HK-2 (cell line): ENCODE results near the gene SPHK1.

Source experiments
- DNase-seq: peaks from one replicate; pipeline ENCODE4 v3.0.0-alpha.2; 2018; ENCODE audit not compliant: unreplicated experiment

The SPHK1 gene

DNA sequence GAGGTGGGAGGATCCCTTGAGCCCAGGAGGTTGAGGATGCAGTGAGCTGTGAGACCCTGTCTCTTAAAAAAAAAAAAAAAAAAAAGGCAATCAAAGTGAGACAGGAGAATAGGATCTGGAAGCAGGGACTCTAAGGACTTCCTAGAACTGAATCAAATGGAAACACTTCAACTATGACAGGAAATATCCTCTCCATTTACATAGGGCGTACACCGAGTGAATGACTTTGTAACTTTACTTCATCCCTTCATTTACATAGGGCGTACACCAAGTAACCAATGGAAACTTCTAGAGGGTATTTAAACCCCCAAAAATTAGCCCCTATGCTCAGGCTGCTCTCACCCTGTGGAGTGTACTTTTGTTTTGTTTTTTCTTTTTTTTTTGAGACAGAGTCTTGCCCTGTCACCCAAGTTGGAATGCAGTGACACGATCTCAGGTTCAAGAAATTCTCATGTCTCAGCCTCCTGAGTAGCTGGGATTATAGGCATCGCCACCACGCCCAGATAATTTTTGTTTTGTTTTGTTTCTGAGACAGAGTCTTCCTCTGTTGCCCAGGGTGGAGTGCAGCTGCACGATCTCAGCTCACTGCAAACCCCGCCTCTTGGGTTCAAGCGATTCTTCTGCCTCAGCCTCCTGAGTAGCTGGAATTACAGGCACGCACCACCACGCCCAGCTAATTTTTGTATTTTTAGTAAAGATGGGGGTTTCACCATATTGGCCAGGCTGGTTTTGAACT lies 21.1 kb upstream of the SPHK1 start:
- DNase-seq: no peak

DNA sequence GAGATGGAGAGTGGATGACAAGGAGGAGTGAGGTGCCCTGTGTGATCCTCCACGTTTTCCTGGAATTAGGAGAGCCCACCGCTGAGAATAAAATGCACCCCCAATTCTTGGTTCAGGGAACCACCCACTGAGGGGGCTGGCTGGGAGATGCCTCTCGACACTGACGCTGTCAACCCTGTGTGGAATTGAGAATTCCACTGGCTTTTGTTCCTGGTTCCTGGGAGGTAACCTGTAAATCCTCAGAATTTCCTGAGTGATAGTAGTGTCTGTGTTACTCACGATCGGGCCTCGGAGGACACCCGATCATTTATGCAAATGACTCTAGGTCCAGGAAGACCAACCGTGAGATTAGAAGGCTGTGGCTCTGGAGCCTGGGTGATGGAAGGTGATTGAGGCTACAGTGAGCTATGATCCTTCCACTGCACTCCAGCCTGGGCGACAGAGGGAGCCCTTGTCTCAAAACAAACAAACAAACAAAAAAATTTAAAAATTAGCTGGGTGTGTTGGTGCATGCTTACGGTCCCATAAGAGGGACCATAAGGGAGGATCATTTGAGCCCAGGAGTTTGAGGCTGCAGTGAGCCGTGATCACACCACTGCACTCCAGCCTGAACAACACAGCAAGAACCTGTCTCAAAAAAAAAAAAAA lies 19.0 kb upstream of the SPHK1 start:
- DNase-seq: no peak

DNA sequence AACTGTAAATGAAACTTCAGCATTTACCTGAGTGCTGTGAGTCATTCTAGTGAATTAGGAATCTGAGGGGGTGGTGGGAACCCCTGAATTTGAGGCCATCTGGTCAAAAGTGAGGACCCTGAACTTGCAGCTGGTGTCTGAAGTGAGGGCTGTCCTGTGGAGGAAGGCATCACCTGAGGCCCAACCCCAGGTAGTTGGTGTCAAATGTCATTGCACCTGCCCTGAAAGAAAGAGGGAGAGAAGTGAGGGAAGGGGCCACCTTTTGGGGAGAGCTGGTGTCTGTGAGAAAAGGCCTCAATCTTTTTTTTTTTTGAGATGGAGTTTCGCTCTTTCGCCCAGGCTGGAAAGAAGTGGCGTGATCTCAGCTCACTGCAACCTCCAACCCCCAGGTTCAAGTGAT lies 18.2 kb upstream of the SPHK1 start:
- no peak for DNase-seq

DNA sequence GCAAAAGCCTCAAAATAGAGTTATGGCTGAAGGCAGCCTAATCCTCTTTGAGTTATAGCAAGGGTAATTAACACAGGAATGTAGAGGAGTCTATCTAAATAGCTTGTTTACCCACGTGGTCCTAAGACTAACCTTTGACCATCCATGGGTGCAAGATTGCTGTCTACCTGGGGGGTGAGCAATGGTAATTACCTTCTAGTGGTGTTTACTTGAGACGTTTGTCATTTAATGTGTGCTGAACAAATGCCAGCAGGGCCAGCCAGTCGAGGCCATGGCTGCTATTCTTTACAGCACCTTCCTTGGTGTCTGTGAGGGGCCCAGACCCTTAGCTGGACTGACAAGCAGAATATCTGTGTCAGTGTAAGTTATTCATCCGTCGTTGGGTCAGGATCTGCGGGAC lies 16.8 kb upstream of the SPHK1 start:
- no peak for DNase-seq

DNA sequence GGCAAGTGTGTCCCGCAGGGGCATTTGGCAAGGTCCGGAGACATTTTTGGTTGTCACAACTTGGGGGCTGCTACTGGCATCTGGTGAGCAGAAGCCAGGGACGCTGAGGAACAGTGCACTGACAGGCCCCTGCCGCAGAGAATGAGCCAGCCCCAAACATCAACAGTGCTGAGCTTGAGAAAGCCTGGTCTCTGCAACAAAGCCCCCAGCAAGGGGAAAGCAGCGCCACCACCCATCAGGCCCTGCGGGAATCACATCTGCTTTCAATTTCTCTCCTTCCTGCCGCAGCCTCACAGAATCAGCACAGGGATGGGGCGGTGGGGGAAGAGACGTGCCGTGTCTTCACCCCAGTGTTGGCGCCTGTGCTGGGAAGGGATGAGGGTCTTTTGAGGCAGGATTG lies 15.9 kb upstream of the SPHK1 start:
- no peak for DNase-seq

DNA sequence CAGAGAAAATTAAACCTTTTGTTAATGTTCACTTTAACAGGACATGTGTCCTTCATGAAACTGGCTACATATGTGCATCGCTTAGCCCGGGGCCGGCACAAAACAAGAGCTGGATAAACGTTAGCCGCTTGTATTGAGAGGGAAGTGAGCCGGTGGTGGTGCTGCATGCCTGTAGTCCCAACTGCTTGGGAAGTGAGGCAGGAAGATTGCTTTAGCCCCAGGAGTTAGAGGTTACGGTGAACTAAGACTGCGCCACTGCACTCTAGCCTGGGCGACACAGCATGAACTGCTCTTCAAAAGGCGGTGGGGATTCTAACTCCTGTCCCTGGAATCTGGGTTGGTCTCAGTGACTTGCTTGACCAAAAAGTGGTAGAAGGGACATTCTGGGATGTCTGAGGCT lies 15.0 kb upstream of the SPHK1 start:
- DNase-seq: no peak

DNA sequence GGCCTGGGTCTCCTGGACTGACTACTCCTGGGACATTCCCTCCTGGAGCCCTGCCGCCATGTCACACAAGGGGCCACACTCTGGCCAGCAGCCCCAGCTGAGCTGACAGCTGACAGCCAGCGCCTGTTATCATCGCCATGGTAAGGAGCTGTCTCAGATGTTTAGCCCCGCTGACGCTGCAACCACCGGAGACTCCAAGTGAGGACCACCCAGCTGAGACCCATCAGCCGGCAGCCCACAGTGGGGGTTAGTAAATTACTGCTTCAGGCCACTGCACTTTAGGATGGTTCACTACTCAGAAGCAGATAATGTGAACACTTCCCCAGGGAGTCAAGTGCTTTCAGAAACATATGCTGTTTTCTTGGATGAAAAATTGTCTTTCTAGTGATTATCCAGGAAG lies 14.6 kb upstream of the SPHK1 start:
- DNase-seq: no peak

DNA sequence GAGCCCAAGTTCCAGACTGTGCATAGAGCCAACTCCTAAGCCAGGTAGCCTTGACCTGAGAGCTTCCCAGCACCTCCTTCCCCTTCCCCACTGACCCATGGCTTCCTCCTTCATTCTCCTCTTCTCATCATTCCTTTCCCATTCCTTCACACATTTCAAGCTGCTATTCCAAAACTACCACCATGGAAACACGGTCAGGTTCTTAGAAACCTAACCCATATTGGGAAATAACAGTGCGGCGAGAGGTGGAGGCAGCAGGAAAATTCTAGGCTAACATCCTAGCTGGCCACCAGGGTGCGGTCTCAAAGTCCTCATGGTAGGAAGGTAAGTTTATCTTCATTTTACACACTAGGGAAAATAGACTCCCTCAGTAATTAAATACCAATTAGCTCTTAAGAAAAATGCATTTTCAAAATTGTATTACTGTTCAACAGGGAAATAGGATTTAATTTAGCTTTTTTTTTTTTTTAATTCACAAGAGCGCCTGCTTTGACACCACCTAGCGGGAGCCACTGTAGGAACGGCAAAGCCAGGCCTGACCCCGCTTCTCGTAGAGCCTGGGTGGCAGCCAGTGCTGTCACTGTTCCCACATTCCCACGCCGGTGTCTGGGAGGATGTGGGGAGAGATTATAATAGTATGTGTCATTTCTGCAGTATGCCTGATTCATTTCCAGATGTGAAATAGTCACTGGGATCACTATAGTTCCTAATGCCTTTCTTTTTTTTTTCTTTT lies 14.0 kb upstream of the SPHK1 start:
- DNase-seq: peak; percentile 72

DNA sequence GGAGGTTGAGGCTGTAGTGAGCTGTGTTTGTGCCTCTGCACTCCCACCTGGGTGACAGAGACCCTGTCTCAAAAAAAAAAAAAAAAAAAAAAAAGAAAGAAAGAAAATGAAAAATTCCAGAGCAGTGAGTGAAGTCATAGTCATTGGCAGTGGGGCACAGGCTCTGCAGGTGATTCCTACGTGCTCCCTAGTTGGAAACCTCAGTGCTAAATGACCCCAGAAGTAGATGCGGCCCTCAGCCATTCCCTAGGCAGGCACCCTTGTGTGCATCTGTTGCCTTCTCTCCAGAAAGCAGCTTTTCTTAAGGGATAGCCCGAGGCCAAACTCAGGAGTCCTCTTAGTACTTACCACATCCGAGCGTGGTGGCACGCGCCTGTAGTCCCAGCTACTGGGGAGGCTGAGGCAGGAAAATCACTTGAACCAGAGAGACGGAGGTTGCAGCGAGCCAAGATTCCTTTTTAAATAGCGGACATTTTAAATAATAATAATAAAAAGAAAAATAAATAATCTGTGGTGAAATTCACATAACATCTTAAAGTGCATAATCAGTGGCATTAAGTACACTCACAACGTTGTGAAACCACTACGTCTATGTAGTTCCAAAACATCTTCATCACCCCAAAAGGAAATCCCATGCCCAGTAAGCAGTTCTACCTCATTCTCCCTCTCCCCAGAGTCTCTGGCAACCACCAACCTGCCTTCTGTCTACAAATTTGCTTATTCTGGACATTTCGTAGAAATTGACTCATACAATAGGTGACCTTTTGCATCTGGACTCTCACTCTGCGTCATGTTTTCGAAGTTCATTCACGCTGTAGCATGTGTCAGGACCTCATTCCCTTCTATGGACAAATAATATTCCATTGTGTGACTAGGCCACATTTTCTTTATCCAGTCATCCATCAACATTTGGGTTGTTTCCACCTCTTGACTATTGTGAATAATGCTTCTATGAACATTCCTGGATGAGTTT lies 12.5 kb upstream of the SPHK1 start:
- DNase-seq: no peak

DNA sequence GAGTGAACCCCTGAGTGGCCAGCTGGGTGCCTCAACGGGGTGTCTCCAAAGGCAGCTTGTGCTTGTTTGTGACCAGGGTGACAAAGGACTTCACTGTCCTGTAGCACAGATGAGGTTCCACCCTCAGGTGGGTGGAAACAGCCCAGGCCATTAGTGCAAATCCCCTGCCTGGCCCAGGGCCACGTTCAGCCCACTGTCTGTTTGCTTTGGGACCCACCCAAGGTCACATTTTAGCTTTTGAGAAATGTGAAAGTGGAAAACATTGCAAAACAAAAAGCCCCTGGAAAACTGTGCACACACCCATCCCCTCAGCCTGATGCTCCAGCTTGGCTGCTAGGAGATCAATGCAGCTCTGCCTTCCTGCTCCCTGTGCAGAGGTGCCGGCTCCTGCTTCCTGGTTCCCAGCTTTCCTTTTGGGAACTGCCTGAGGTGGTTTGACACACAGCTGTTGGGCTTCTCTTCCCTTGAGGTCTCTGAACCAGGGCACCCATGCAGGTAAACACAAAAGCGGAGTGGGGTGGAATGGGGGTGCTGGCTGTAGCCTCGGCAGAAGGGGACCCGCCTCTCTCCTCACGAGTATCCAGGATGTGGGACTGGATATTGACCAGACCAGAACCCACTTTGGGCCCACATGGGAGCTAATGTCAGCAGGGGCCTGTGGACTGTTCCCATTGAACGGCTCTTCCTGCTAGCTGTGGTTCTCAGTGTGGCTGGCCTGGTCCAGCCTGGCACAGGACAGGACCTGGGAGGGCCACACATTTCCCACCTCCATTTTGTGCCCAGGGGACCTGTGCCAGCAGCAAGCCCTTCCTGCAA lies 7.9 kb upstream of the SPHK1 start:
- no peak for DNase-seq

DNA sequence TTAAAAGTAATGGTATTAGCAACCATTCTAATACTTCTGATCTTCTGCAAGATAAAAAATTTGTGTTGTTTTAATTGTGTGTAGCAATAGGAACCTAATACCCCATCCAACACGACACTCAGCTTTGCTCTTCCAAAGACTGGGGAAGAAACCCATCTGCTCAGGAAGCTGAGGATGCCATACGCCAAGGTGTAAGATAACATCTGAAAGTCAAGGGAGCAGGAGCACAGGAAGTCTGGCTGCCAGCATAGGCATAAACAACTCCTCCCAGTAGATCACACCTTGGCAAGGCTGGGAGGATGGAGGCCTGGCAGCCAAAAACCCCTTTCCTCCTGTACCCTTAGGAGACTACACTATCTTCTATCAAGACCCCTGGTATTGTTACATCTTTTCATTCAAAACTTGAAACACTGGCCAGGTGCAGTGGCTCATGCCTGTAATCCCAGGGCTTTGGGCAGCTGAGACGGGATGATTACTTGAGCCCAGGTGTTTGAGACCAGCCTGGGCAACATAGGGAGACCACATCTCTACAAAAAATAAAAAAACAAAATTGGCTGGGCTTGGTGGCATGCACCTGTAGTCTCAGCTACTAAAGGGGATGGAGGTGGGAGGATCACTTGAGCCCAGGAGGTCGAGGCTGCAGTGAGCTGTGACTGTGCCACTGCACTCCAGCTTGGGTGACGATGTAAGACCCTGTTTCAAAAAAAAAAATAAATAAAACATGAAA lies 5.7 kb upstream of the SPHK1 start:
- no peak for DNase-seq

DNA sequence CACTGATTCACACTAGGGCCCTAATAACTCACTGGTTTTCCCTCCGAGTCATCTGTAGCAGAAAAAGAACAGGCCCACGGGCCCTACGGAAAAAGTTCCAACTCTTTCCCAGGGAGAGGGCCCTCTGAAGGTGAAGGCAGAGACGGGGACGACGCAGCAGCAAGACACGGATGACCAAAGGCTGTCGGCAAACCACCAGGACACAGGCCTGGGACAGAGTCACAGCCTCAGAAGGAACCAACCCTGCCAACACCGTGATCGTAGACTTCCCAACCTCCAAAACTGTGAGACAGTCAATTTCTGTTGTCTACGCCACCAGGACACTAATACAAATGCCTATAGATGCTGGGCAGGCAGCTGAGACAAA lies 5.2 kb upstream of the SPHK1 start:
- DNase-seq: no peak

DNA sequence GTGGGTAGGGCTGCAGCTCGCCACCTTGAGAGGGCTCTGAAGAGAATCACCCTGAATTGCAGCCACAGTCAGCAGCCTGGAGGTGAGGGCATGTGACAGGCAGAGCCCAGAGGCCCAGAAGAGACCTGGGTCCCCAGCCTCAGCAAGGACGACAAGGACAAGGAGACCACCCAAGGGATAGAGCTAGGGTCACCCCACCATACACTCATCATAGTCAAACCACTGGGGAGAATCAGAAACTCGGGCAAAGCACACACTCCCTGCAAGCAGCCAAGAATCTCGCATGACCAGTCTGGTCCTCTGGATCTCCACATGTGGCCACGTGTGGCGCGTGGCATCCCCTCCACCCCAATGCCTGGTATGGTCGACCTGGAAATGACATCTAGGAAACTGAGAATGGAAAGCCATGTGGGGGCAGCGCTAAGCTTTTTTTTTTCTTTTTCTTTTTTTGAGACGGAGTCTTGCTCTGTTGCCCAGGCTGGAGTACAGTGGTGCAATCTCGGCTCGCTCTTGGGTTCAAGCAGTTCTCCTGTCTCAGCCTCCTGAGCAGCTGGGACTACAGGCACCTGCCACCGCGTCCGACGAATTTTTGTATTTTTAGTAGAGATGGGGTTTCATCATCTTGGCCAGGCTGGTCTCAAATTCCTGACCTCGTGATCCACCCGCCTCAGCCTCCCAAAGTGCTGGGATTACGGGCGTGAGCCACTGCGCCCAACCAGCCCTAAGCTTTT lies 4.6 kb upstream of the SPHK1 start:
- no peak for DNase-seq

DNA sequence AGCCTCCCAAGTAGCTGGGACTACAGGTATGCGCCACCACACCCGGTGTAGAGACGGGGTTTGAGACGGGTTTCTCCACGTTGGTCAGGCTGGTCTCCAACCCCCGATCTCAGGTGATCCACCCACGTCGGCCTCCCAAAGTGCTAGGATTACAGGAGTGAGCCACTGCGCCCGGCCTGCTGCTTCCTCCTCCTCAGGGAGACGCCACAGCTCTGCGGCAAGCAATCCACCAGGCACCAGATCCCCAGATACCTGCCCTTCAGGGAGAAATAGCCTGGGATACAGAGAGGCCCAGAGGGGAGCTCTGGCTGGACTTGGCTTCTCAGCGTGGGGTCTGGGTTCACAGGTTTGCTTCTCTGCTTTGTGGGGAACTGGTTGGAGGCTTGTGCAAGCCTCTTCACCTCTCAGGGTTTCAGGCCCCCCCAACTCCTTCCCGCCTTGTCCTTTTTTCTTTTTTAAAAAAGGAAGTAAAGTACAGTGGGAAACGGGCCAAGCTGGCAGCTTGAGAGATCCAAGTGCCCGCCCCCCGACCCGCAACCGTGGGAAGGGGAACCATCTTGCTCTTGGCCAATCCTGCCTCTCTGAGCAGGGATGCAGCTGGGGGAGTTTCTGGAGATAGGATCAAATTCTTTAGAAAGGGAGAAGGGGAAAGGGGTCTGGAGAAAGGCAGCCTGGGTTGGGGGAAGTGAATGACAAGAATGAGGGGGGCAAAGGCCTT lies 2.6 kb upstream of the SPHK1 start:
- DNase-seq: no peak

DNA sequence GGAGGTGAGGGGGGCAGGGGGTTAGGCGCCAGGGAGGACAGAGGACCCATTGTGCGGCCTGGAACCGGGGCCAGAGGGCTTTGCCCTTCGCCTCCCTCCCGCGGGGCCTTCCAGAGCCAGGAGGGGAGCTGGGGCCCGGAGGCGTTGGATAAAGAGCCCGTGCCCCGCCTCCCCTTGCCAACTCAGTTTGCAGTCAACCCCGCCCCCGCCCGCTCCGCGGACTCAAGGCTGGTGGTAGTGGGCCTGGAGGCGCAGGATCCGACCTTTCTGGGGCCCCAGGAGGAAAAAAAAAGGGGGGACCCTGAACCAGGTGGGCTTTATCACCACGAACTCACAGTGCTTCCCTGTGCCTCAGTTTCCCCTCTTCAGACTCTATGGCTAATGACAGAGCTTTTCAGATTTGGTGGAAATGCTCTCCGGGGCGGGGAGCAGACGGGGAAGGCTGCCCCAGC lies 2.0 kb upstream of the SPHK1 start:
- DNase-seq: no peak

DNA sequence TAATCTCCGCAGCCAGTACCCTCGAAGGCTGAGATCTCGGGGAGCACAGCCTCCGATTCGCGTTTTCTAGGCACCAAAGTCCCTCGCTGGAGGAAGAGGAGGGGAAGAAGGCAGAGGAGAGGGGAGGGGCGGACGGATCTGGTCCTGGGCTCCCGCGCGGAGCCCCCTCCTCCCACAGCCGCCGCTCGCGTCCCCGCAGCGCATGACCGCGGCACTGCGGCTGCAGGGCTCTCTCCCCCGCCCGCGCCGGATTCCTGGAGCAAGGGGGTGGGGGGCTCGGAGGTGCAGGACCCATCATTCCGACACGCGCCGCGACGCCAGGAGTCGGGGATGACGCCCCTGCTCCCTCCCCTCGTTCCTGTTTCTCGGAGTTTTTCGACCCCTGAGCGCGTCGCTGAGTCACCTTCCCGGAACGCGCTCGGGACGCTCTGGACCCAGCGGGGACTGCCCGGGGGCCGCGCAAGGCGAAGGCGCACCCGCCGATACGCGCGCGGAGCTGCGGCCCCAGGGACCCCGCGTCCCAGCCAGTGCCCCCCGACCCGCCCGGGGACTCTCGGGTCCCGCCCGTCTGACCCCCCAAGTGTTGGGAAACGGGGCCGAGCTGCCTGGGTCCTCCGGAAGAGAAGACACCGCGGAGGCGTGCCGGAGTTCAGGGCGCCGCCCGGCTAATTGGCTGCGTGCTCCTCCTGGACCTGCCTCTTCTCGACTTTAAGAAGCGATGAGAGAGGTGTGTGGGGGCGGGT lies 1.4 kb upstream of the SPHK1 start:
- peak; percentile 79 for DNase-seq

DNA sequence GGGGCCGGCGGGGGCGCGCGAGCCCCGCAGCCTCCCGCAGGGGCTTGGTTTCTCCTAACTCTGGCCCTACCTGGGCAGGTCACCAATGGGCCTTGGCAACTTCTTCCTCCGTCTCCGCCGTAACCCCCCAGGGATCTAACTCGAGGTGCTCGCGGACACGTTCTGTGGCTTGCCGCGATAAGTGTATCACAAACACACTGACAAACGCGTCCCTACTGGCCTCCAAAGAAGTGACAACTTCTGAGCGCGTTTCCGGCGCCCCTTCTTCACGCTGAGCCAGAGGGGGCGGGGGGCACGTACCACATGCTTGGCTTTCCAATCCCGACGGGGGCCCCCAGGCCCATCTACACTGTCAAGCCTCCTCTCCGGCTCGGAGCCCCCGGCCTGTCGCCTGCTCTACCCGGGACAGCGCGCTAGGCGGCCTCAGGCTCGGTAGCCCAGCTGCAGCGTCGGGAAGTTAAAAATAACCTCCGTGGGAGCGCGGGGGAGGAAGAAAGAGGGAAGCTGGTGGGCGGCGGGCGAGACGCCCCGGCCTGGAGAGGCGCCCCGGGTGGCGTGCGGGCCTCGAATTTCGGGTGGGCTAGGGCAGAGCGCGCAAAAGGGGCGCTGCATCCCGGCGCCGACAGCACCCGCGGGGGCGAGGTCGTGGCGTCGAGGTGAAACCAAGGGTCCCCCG lies 725 bp upstream of the SPHK1 start:
- peak; percentile 63 for DNase-seq
